HG02642 (cell line): ENCODE results near the gene CCDC107.
A peak's percentile ranks its signal among the peaks of the same experiment; 100 is the strongest.
"Not testable (repeated sequence)": the region's sequence is repeated elsewhere in the genome, so short reads cannot be mapped to it uniquely, and the experiment has no call there.

Experiments
- ATAC-seq: cut with Tn5 transposase; IDR thresholded peaks from one replicate; pipeline ENCODE4 v1.9.1; 2021; ENCODE audit warnings: mild to moderate bottlenecking; ENCODE audit not compliant: unreplicated experiment, poor library complexity

The CCDC107 gene, protein sequence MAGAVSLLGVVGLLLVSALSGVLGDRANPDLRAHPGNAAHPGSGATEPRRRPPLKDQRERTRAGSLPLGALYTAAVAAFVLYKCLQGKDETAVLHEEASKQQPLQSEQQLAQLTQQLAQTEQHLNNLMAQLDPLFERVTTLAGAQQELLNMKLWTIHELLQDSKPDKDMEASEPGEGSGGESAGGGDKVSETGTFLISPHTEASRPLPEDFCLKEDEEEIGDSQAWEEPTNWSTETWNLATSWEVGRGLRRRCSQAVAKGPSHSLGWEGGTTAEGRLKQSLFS

DNA sequence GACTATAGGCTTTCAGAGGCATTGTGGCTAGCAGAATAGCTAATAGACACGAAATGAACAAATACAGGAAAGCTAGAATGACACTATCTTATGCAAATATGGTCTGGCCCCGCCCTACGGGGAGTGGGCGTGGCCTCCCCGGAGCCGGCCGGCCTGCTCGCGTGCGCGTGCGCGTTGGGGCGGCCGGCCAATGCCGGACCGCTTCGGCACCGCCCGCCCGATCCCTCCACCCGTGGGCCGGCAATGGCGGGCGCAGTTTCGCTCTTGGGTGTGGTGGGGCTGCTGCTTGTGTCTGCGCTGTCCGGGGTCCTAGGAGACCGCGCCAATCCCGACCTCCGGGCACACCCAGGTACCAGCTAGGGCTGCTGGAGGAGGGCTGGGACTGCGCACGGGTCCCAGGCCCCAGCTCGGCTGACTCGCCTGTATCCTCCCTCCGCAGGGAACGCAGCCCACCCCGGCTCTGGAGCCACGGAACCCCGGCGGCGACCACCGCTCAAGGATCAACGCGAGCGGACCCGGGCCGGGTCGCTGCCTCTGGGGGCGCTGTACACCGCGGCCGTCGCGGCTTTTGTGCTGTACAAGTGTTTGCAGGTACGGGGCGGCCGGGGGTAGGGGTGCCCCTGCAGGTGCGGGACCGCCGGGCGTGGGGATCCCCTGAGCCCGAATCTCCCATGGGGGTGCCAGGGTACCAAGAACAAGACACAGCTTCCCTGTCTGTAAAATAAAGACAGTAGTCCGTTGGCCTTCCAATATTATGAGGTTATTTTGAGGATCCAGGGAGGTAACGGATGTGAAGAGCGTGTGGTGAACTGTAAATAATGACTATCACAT is at the start of gene CCDC107:
Gene CCDC107 (plus strand): TSS at position 156 of the 831 bp plus-strand sequence. CDS start 88 bp downstream, at position 244.
- ATAC-seq, result peak; percentile 69

DNA sequence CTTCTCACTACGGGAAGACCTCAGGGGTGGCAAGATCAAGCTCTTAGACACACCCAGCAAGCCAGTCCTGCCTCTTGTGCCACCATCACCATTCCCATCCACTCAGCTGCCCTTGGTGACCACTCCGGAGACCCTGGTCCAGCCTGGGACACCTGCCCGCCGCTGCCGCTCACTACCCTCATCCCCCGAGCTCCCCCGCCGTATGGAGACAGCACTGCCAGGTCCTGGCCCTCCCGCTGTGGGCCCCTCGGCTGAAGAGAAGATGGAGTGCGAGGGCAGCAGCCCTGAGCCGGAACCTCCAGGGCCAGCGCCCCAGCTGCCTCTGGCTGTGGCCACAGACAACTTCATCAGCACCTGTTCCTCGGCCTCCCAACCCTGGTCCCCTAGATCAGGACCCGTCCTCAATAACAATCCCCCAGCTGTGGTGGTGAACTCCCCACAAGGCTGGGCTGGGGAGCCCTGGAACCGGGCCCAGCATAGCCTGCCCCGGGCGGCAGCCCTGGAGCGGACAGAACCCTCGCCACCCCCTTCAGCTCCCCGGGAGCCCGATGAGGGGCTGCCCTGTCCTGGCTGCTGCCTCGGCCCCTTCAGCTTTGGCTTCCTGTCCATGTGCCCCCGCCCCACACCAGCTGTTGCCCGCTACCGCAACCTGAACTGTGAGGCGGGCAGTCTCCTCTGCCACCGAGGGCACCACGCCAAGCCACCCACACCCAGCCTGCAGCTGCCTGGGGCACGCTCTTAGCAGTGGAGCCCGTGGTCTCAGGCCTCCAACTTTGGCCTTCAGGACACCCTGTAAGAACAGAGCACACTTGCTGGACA is 48.9 kb upstream of the CCDC107 start:
- no peak for ATAC-seq

DNA sequence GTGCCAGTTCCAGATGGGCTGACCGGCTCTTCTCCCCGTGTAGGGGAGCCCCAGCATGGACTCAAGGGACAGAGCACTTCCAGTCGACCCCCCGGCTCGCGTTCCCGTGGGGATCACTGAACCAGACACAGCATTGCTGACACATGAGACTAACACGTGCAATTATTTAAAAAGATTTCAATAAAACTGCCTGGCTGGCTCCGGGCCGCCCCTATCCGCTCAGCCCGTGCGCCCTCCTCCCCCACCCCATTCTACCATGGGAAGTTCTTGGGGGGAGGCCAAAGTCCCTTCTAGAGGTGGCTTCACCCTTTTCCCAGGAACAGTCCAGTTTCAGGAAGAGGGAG is 48.3 kb upstream of the CCDC107 start:
- no peak for ATAC-seq

- peak; percentile 52 for ATAC-seq
Observed at GRCh38 chr9:35611230-35611797, 46.8 kb upstream of the CCDC107 start.

- not testable (repeated sequence) for ATAC-seq
Observed at GRCh38 chr9:35612066-35612465, 46.0 kb upstream of the CCDC107 start.

GRCh38 chr9:35612843-35613242 is 45.2 kb upstream of the CCDC107 start:
- ATAC-seq, result no peak

DNA sequence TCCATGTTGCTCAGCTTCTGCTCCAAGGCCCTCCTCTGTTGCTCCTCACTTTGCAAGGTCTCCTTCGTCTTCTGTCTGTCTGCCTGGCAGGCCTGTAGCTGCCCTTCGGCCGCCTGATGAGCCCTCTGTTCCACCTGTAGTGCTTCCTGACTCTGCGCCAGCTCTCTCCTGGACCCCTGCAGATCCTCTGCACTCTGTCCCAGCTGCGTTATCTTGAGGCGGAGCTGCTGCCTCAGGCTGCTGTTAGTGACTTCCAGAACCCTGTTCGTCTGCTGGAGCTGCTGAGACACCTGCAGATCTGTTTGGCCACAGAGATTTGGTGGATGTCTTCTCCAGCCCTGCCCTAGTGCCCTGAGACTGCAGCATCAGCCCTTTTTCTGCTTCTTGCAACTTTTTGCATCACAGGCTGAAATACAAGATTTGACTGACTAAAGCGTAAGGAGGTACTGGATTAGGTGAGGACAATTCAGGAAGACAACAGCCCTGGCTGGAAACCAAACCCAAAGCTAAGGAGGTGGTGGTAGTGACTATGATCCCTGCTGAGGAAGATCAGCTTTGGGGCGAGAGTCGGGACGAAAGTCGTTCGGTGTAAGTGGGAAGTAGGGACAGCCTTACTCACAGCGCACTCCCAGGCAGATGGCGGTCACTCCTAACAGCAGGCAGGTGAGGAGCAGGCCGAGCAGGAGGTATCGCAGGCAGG is 42.0 kb upstream of the CCDC107 start:
- no peak for ATAC-seq

DNA sequence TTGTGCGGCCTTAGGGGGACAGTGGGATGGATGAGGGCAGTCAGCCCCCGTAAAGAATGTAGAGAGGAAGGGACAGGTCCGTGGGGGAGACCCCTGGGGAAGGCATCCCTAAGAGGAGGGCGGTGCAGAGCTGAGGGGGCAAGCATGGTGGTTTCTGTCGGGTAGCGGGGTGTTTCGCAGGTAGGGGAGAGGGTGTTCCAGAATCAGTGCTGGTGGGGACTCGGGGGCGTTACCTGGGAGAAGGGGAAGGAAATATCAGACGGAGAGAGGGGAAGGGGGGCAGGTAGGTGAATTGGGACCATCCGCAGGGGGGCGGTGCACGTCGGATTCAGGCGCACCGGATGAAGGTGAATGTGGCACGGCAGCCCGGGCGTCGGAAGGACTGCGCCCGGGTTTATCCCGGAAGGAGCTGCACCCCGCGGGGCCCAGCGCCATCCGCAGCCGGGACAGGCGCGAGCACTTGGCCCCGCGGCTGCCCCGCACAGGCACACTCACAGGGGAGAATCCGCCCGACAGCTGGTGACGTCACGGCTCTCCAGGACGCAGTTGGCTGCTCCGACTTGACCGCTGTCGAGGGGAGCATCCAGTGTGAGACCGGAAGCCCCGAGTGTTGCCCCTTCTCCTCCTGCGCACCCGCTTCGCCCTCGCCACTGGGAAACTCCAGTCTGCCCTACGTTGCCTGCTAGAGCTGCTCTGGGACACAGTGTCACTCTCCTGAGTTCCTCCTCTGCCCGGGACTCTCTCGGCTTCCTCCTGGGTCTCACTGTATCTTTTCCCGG is 41.2 kb upstream of the CCDC107 start:
- peak; percentile 37 for ATAC-seq

- ATAC-seq, result no peak
Observed at GRCh38 chr9:35617548-35617947, 40.5 kb upstream of the CCDC107 start.

GRCh38 chr9:35618325-35618727 is 39.8 kb upstream of the CCDC107 start, which contains the start of gene CD72:
Gene CD72 (minus strand): TSS chr9:35618413. CDS start chr9:35618303, 110 bp downstream.
- no peak for ATAC-seq

- ATAC-seq, result peak; percentile 44
Observed at GRCh38 chr9:35618854-35619799, 39.0 kb upstream of the CCDC107 start.

- peak; percentile 61 for ATAC-seq
Observed at GRCh38 chr9:35619800-35620158, 38.3 kb upstream of the CCDC107 start.

GRCh38 chr9:35627575-35627974 is 30.5 kb upstream of the CCDC107 start:
- no peak for ATAC-seq

- ATAC-seq, result no peak
Observed at GRCh38 chr9:35628389-35628991, 29.6 kb upstream of the CCDC107 start.

- no peak for ATAC-seq
Observed at GRCh38 chr9:35629597-35629996, 28.5 kb upstream of the CCDC107 start.

DNA sequence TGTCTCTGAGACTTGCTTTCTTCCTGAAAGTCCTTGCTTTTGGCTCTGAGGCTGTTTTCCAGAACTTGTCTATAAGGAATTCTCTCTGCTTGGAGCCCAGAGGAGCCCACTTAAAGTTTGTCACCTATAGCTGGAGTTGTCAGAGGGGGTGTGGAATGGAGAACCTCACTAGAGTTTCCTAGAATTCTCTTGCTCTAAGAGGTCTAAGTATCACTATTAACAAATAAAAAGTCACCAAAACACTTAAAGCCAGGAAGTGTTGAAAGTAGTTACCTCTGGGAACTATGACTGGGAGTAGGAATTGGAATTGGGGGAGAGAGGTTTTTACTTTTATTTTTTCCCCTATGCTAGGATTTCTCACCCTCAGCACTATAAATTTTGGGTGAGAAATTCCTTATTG is 22.4 kb upstream of the CCDC107 start:
- no peak for ATAC-seq

DNA sequence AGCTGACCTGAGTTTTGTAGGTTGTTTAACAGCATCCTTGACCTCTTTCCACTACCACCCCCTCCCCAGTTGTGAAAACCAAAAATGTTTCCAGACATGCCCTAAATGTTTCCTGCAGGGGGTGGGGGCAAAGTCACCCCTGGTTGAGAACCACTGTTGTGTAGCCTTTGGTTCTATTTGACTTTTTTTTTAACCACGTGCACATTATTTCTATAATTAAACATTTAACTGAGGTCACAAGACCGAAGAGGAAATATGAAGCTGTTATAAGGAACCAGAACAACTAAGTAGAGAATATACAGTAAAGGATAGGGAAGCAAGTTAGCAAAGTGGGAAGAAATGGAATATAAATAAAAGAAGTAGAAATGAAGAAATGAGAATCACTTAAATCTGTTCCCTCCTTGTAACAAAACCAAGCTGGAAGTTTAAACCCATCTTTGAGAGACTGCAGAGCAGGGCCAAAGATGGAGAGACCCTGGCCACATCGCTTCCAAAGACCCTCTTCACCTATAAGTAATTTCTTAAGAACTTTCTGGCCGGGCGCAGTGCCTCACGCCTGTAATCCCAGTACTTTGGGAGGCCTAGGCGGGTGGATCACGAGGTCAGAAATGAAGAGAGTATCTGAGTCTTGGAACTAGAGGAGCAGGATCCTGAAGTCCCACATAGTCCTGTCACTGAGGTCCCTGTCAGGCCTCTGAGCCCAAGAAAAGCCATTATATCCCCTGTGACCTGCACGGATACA is 21.8 kb upstream of the CCDC107 start:
- no peak for ATAC-seq
